Right atrium auricular region (tissue), 2 donors: ENCODE measurements around the gene COG5. TPM values are rescaled to one million over a fixed set of nuclear protein-coding genes. Genes with fewer than 3 reads are reported as not detected.
A peak's percentile ranks its signal among the peaks of the same experiment; 100 is the strongest.

Experiments used
- DNase-seq: peaks from one replicate; pipeline ENCODE4 v3.0.0-alpha.2; 2019; ENCODE audit warnings: low spot score
- H3K27ac ChIP-seq, 2 donors: fragments of 200-600 bp; sonication (generic); 1 replicate in 1 of 2; 2 replicates in 1 of 2; pipeline ENCODE4 v1.5.1; 2016 to 2019
- H3K27me3 ChIP-seq, 2 donors: fragments of 200-600 bp; sonication (generic); one replicate each; pipeline versions ENCODE4 v1.5.1 to v1.6.0; 2017 to 2019
- H3K36me3 ChIP-seq: fragments of 200-600 bp; sonication (generic); one replicate; pipeline ENCODE4 v1.5.1; 2016
- H3K4me1 ChIP-seq, 2 donors: fragments of 200-600 bp; sonication (generic); one replicate each; pipeline versions ENCODE4 v1.5.1 to v1.6.0; 2017 to 2019
- H3K4me3 ChIP-seq, 2 donors: fragments of 200-600 bp; sonication (generic); 1 replicate in 1 of 2; 2 replicates in 1 of 2; pipeline ENCODE4 v1.5.1; 2017 to 2019; ENCODE audit warnings: mild to moderate bottlenecking in 1 of 2, moderate library complexity in 1 of 2
- H3K9me3 ChIP-seq, 2 donors: fragments of 200-600 bp; sonication (generic); one replicate each; pipeline ENCODE4 v1.5.1; 2019
- total RNA-seq, 2 donors: library from RNA; depleted of rRNA; stranded (reverse); fragments of >200 nt; gene quantifications; one replicate each; pipeline ENCODE4 v1.1.0, GENCODE V29; 2016
- TF ChIP-seq, protein P1 (sequence below), 2 donors: fragments of 200-600 bp; sonication (generic); IDR thresholded peaks; one replicate each; pipeline ENCODE4 v1.5.1; 2019; ENCODE audit warnings: antibody characterized with exemption in 2 of 2

The COG5 gene
- total RNA-seq, 2 donors from 2014 or later: 28.0 to 31.8 TPM

- H3K9me3 ChIP-seq: no peaks in the 10 kb centered on the region
- TF ChIP-seq, protein P1, sequence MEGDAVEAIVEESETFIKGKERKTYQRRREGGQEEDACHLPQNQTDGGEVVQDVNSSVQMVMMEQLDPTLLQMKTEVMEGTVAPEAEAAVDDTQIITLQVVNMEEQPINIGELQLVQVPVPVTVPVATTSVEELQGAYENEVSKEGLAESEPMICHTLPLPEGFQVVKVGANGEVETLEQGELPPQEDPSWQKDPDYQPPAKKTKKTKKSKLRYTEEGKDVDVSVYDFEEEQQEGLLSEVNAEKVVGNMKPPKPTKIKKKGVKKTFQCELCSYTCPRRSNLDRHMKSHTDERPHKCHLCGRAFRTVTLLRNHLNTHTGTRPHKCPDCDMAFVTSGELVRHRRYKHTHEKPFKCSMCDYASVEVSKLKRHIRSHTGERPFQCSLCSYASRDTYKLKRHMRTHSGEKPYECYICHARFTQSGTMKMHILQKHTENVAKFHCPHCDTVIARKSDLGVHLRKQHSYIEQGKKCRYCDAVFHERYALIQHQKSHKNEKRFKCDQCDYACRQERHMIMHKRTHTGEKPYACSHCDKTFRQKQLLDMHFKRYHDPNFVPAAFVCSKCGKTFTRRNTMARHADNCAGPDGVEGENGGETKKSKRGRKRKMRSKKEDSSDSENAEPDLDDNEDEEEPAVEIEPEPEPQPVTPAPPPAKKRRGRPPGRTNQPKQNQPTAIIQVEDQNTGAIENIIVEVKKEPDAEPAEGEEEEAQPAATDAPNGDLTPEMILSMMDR (IDR thresholded peaks at IDR 0.05): no peak
- peak overlapping the region; percentile 95 to 97 for H3K4me3 ChIP-seq
- no peaks in the 10 kb centered on the region for H3K36me3 ChIP-seq
- no peaks in the 10 kb centered on the region for H3K27me3 ChIP-seq
- no peak for DNase-seq
- peak overlapping the region; percentile 99 for H3K27ac ChIP-seq
- H3K4me1 ChIP-seq: peaks cover 0 to 47% of the 10 kb centered on the region in 2 donors
These were observed 393.4 kb downstream of the COG5 start for GRCh38 chr7:107170051-107170915.

DNA sequence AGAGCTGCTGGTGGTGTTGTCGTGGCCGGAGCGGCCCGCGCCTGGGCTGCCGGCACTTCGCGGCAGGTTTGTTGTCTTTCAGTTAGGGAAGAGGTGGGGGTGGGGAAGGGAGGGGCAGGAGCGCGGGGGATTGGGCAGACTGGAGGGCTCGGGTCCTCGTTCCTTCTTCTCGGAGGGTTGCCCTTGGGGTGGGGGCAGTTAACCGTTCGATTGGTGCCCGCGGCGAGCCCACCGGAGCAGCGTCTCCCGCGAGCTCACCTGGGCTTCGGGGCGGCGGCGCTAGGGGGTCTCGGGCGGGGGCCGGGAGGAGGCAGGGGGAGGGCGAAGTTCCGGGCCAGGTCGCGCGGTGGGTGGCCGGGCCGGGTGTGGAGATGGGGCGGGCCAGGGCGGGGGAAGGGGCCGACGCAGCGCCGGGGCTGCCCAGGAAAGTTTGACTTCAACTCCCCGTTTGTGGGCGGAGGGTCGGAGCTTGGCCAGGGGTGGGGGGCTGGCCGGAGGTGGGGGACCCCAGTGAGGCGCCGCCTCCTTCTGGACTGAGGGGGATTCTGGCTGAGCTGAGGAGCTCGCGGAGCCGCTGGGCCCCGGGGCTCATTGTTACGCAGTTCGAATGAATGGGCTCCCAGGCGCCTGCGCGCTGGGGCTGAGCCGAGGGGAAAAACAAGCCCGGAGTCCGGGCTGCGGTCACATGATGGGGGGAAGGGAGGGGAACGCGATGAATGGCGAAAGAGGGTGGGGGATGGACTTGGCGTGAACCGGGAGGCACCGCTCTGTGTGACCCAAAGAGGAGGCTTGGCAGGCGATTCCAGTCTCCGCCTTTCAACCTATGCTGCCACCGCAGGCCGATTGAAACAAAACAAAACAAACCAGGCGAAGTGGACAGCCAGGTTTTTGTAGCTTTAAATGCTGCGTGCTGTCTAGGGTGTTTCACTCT lies 394.3 kb downstream of the COG5 start:
- H3K4me1 ChIP-seq: peaks cover 0 to 38% of the 10 kb centered on the region in 2 donors

GRCh38 chr7:107168233-107169119 lies 395.2 kb downstream of the COG5 start, which contains the start of gene HBP1:
TSS of gene HBP1 (plus strand) at chr7:107169003. CDS start at chr7:107179894, 10,891 bp downstream.
- Histone ChIP-seq H3K27ac (peak within 1 kb of the TSS; percentile 99), H3K4me1 (peaks cover 0 to 29% of the 10 kb centered on the region in 2 donors), H3K36me3 (no peaks in the 10 kb centered on the region), H3K4me3 (peak within 1 kb of the TSS; percentile 95 to 97), H3K9me3 (no peaks in the 10 kb centered on the region), H3K27me3 (no peaks in the 10 kb centered on the region)
- TF ChIP-seq, protein P1 (IDR thresholded peaks at IDR 0.05): no peak
- peak; percentile 100 for DNase-seq

More for the DNA sequence above, 394.3 kb downstream of the COG5 start:
- Histone ChIP-seq H3K4me3 (peak overlapping the region; percentile 95 to 97), H3K27ac (peak overlapping the region; percentile 99), H3K36me3 (no peaks in the 10 kb centered on the region), H3K9me3 (no peaks in the 10 kb centered on the region), H3K27me3 (no peaks in the 10 kb centered on the region)
- DNase-seq: peak; percentile 98
- TF ChIP-seq, protein P1 (IDR thresholded peaks at IDR 0.05): peak in 1 of 2 donors; percentile 44

- DNase-seq: no peak
- Histone ChIP-seq H3K4me1 (peaks cover 0 to 21% of the 10 kb centered on the region in 2 donors), H3K27me3 (no peaks in the 10 kb centered on the region), H3K36me3 (no peaks in the 10 kb centered on the region), H3K4me3 (peak overlapping the region; percentile 48 to 61), H3K9me3 (no peaks in the 10 kb centered on the region), H3K27ac (peak overlapping the region; percentile 97 to 98)
- TF ChIP-seq, protein P1 (IDR thresholded peaks at IDR 0.05): peak in 1 of 2 donors; percentile 29
These were observed 396.1 kb downstream of the COG5 start for GRCh38 chr7:107167483-107168232.
